ENCODE measurements around the gene CYP1B1.
"Not testable (repeated sequence)": the region's sequence is repeated elsewhere in the genome, so short reads cannot be mapped to it uniquely, and the experiment has no call there.

Gene CYP1B1

DNA sequence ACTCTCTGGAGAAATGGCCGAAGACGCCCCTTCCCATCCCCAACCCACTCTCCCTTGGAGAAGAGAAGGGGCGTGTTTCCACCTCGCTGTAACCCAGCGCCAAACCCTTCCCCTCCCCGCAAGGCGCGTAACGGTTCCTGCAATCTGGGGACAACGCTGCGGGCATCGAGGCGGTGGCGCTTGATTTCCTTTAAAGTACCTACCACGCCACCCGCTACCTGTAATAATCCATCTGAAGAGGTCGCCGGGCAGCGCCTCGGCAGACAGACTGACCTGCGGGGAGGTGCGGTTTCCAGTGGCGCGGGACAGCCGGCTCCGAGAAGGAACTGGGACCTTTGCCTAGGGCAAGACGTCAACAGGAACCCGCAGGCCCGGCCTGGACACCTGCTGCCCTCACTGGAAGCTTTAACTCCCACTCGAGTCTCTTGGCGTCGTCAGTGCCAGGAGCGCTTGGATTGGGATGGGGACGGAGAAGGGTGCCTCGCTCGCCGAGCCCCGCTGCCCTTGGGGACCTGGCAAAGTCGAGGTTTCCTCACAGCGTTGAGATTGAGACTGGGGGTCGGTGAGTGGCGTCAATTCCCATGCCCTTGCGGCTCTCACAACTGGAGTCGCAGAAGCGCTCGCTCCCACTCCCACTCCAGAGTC, at the start of gene CYP1B1:
TSS of gene CYP1B1 (minus strand) at position 645 of the 645 bp plus-strand sequence. CDS start 763 bp downstream, outside the sequence.
- DNase-seq (ENCODE audit: low read depth in 2 of 2), result no peak

DNA sequence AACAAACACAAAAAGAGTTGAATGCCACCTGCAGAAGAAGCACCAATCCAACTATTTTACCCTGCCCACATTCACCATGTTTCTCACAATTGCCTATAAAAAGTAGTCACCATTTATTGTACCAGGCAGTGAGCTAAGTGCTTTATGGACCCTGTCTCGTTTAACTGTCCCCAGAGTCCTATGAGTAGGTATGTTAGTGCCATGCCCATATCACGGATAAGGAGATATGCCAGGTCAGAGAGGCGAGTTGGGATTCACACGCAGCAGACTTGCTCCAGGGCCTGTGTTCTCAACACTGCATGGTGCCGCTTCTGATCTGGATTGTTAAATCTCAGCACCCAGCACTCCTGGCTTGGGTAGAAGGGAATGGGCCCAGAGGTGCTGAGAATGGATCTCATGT, 49.1 kb upstream of the CYP1B1 start:
- no peak for DNase-seq (ENCODE audit: low read depth in 2 of 2)

DNA sequence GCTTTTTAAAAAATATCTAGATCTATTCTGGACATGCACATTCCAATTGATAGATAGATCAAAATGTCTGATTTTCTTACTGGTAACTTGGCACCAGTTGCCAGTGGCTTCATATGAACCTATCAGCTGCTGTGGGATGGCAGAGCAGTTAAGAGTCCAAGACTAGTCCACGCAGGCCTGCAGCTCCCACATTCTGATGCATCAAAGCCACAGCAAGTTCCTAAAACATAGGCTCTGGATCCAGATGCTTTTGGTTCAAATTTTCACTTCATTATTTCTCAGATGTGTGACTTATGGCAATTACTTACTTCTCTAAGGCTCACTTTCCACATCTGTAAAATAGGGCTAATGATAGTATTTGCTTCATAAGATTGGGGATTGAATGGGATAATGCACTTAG, 48.0 kb upstream of the CYP1B1 start:
- no peak for DNase-seq (ENCODE audit: low read depth in 2 of 2)

DNA sequence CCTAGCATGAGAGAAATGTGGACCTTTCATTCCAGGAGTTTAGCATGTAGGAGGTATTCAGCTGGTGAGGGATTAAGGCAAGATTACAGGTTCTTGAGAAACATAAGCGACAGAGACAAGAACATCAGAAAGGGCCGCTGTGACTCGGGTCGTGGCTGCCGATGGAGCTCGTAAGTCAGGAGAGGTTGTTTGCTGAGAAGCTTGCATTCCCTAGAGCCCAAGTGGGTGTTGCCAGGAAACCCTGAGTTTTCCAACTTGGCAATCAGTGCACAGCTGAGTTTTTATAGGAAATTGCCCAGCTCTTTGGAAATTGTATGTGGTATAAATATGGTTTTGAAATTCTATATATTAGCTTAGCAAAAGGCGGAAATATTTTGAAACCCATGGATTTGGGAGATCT, 46.4 kb upstream of the CYP1B1 start:
- no peak for DNase-seq (ENCODE audit: low read depth in 2 of 2)

DNA sequence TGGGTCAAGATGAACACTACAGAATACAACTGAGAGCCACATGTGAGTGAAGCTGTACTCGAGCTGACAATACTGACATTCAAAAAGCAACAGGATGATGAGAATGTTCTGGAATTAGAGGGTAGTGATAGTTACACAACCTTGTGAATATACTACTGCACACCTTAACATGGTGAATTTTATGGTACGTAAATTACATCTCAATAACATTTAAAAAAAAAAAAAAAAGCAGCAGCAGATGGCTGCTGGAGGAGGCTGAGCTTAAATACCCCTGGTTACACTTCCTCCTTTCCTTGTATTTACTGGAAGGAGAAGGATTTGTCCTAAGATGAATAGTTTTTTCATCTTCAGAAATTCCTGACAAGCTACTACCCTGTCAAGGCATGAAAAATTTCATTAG, 45.5 kb upstream of the CYP1B1 start:
- no peak for DNase-seq (ENCODE audit: low read depth in 2 of 2)

DNA sequence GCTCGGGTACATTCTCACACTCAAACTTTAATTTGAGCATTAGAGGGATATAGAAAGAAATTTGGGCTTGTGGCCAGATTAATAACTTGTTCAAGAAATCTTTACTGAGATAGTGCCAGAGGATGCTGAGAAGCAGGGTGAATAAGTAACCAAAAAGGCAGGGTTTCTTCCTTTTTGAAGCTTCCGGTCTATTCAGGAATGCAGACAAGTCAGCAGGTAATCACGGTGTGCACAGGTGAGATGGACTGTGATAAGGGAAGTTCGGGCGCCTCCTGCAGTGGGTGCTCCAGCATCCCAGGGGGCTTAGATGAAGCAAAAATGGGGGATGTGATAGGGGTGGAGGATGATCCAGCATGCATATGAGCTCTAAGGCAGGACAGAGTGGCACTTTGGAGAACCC, 44.9 kb upstream of the CYP1B1 start:
- no peak for DNase-seq (ENCODE audit: low read depth in 2 of 2)

- no peak for DNase-seq (ENCODE audit: low read depth in 2 of 2)
Measured at GRCh38 chr2:38120264-38120592, 44.3 kb upstream of the CYP1B1 start.

DNA sequence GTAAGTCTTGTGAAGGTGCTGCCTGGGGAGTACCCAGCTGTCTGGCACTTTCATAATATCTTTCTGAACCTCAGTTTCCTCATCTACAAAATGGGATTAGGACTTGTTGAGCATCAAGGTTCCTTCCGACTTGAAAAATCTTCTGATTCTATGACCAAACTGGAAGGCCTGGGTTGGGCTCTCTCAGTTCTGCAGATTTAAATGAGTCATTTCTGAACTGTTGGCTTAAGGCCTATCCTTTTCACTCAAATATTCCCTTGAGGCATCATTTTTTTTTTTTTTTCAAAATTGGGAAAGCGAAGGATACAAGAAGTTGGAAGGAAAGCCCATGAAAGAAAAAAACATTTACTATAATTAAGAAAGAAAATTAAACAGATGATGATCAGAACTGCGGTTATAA, 40.8 kb upstream of the CYP1B1 start:
- DNase-seq (ENCODE audit: low read depth in 2 of 2), result no peak

DNA sequence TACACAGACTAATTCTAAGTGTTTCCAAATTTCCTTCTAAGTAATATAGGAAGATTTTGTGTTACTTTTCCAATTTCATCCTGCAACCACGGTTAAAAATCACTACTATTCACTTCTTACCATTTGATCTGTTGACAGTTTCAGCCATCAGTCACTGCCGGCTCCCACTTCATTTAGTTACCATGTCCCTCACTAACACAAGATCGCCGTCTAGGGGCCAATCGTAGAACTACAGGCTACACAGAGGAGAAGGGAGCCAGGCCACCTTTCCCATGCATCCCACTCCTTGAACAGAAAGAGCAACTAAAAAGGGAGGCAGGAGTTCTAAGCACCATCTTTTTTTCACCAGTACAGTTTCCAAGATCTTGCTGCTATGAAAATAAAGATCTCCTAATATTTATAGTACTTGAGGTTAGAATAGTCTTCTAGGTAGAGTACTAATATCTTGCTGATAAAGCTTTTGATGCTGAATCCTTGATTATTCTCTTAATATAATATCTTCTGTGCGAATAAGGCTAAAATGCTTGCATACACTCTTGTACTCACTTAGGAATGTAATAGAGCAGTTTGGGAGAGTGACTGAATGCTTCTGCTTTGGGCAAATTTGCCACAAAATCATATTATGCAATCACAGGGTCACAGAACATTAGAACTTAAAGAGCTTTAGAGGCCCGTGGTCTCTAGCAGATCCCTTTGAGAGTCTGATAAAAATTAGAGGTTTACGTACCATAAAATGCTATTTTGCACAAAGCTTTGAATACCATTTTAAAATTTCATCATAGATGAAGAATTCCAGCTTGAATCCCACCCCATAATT, 39.5 kb upstream of the CYP1B1 start:
- DNase-seq (ENCODE audit: low read depth in 2 of 2), result peak in 1 of 2 experiments; percentile 62

- DNase-seq (ENCODE audit: low read depth in 2 of 2), result no peak
Measured at GRCh38 chr2:38113981-38114708, 38.2 kb upstream of the CYP1B1 start.

GRCh38 chr2:38113051-38113450, 37.1 kb upstream of the CYP1B1 start:
- DNase-seq (ENCODE audit: low read depth in 2 of 2), result no peak

GRCh38 chr2:38111350-38111749, 35.4 kb upstream of the CYP1B1 start:
- DNase-seq (ENCODE audit: low read depth in 2 of 2), result not testable (repeated sequence)

- DNase-seq (ENCODE audit: low read depth in 2 of 2), result no peak
Measured at GRCh38 chr2:38109732-38110181, 33.8 kb upstream of the CYP1B1 start.

DNA sequence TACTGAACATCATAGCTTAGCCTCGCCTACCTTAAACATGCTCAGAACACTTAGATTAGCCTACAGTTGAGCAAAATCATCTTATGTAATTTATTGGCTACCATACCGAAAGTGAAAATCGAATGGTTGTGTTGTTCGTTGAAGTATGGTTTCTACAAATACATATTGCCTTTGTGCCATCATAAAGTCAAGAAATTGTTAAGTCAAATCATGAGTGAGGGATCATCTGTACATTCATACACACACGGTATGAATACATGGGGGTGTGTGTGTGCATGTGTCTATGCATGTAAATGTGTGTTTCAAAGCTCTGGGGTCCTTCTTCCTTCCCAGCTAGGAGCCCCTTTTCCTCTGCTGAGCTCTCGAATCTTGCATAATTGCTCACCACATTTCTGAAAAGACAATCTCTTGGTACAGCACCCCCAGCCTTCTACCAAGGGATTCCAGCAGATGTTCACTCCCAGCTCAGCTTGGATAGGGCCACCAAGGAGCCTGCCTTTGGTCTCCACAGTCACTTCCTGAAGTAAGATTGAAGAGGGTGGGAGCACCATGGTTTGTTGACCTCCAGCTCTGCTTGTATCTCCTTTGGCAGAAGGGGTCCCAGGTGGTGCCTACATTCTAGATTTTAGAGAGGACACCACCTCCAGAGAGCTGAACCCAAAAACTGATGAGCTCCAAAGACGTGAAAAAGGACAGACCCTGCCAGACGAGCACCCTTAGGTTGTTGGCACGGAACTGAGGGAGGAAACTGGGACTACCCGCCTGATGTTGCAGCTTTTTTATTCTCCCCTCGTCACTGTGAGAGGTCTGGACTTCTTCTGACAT, 33.2 kb upstream of the CYP1B1 start:
- DNase-seq (ENCODE audit: low read depth in 2 of 2), result no peak

- no peak for DNase-seq (ENCODE audit: low read depth in 2 of 2)
Measured at GRCh38 chr2:38107738-38108410, 31.9 kb upstream of the CYP1B1 start.

DNA sequence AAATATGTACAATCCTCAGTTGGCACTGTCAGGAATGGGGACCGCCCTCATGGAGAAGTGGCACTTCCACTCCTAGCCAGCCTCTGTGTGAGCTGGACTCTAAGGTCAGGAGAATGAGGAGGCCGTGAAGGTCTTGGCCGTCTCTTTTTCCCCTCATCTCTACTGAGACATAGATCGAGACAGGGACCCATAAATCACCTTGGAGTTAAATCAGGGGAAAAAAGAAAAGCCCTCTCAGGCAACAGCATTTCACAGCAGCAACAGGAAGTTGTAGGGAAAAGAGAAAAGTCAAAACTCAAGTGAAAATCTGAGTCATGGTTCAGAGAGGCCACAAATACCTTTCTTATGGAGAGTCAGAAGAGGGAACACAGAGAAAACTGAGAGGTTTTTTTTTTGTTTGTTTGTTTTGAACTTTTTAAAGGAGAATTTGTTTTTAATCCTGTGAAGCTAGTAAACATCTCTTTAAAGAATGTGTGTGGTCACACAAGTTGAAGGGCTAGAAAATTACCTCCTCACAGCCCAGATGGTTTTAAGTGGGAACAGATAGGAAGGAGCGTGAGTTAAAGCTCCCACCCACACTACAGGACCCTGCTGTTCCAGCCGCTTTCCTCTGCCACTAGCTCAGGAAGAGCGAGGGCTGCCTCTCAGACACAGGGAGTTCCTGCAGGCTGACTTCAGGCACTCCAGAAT, 30.6 kb upstream of the CYP1B1 start:
- peak in 1 of 2 experiments; percentile 67 for DNase-seq (ENCODE audit: low read depth in 2 of 2)

- no peak for DNase-seq (ENCODE audit: low read depth in 2 of 2)
Measured at GRCh38 chr2:38105922-38106321, 30.0 kb upstream of the CYP1B1 start.

DNA sequence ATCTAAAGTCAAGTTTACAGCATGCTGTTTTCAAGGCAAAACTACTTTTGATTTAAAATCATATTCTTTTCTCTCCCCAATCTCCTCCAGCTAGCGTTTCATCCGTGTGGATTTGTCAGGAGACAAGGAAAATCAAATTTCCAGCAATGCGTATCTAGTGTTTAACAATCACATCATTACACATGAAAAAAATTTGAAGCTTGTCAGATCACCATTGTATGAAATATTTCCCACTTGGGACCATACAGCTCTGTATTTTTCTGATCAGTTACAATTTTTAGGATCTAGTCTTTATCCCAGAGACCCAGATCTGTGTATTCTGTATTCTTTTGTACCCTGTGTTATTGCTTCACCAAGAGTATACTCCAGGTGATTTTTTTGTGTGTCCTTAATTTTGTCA, 28.6 kb upstream of the CYP1B1 start:
- DNase-seq (ENCODE audit: low read depth in 2 of 2), result no peak

- no peak for DNase-seq (ENCODE audit: low read depth in 2 of 2)
Measured at GRCh38 chr2:38100328-38100727, 24.4 kb upstream of the CYP1B1 start.
